Measurements from ENCODE around the gene PLA2G3. TPM values are rescaled to one million over a fixed set of nuclear protein-coding genes. Genes with fewer than 3 reads are reported as not detected.

The PLA2G3 gene
- not detected for total RNA-seq

- intact Hi-C loops (cut with DNase I) = loop anchor here (10.0 kb wide), 1 partner anchor 195 kb away; no protein-coding TSS in a partner anchor
- ATAC-seq = peak; percentile 8
- Histone ChIP-seq H3K4me1 (peaks cover 6% of the 10 kb centered on the region), H3K4me3 (no peak within 1 kb of the TSS), H3K27ac (no peak within 1 kb of the TSS), H3K36me3 (replicated peaks in 1 of 2; ENCODE audit: insufficient read depth in 1 of 2, low read depth in 2 of 2) (no peaks in the 10 kb centered on the region), H3K27me3 (no peaks in the 10 kb centered on the region), H3K9me3 (no peaks in the 10 kb centered on the region)
- WGBS, 2 donors = 49 to 56% methylated on average over 17 to 24 of the region's 24 CpGs
- TF ChIP-seq POLR2A (IDR thresholded peaks at IDR 0.05) (no peak), CTCF (IDR thresholded peaks at IDR 0.05) (no peak)
- DNase-seq = peak in 1 of 4 donors; percentile 10
Measured at GRCh38 chr22:31139866-31140716, at the start of gene PLA2G3. TSS of gene PLA2G3 (minus strand) at chr22:31140508. CDS start at chr22:31140354, 154 bp downstream.

- no peak for TF ChIP-seq POLR2A (IDR thresholded peaks at IDR 0.05)
- TF ChIP-seq CTCF (IDR thresholded peaks at IDR 0.05) = no peak
- H3K4me3 ChIP-seq = no peak overlapping the region
- H3K9me3 ChIP-seq = no peaks in the 10 kb centered on the region
- H3K27ac ChIP-seq = no peak overlapping the region
- no peak for DNase-seq
- ATAC-seq = no peak
- WGBS, 2 donors = 63 to 65% methylated on average over 6 of the region's 6 CpGs
- intact Hi-C loops (cut with DNase I) = no loop called here
- H3K36me3 ChIP-seq (replicated peaks in 1 of 2; ENCODE audit: insufficient read depth in 1 of 2, low read depth in 2 of 2) = peaks cover 0 to 6% of the 10 kb centered on the region in 2 donors
- no peaks in the 10 kb centered on the region for H3K4me1 ChIP-seq
- H3K27me3 ChIP-seq = no peaks in the 10 kb centered on the region
Measured at GRCh38 chr22:31187627-31188026, 47.3 kb upstream of the PLA2G3 start.

GRCh38 chr22:31185056-31185455, 44.7 kb upstream of the PLA2G3 start:
- no peak for DNase-seq
- no peak for ATAC-seq
- Histone ChIP-seq H3K36me3 (replicated peaks in 1 of 2; ENCODE audit: insufficient read depth in 1 of 2, low read depth in 2 of 2) (peaks cover 0 to 6% of the 10 kb centered on the region in 2 donors), H3K4me3 (no peak overlapping the region), H3K4me1 (no peaks in the 10 kb centered on the region), H3K27ac (no peak overlapping the region), H3K27me3 (no peaks in the 10 kb centered on the region), H3K9me3 (no peaks in the 10 kb centered on the region)
- WGBS, 2 donors = 97 to 98% methylated on average over 5 of the region's 5 CpGs
- intact Hi-C loops (cut with DNase I) = no loop called here
- no peak for TF ChIP-seq POLR2A (IDR thresholded peaks at IDR 0.05)
- TF ChIP-seq CTCF (IDR thresholded peaks at IDR 0.05) = no peak

- Histone ChIP-seq H3K36me3 (replicated peaks in 1 of 2; ENCODE audit: insufficient read depth in 1 of 2, low read depth in 2 of 2) (peaks cover 0 to 6% of the 10 kb centered on the region in 2 donors), H3K9me3 (no peaks in the 10 kb centered on the region), H3K4me1 (peaks cover 5% of the 10 kb centered on the region), H3K4me3 (no peak overlapping the region), H3K27me3 (no peaks in the 10 kb centered on the region), H3K27ac (no peak overlapping the region)
- DNase-seq (no peak), ATAC-seq (no peak)
- intact Hi-C loops (cut with DNase I) = no loop called here
- WGBS, 2 donors = 100% methylated on average over 7 of the region's 30 CpGs; no CpG with 5 or more reads in 1 of the 2 donors
- TF ChIP-seq CTCF (IDR thresholded peaks at IDR 0.05) (no peak), POLR2A (IDR thresholded peaks at IDR 0.05) (no peak)
Measured at GRCh38 chr22:31184015-31184414, 43.7 kb upstream of the PLA2G3 start.
